GM19452 (cell line): ENCODE results near the gene SLC39A6.
"Not testable (repeated sequence)": the region's sequence is repeated elsewhere in the genome, so short reads cannot be mapped to it uniquely, and the experiment has no call there.

Experiments
- ATAC-seq: cut with Tn5 transposase; IDR thresholded peaks from one replicate; pipeline ENCODE4 v1.9.1; 2021; ENCODE audit not compliant: unreplicated experiment

The SLC39A6 gene

GRCh38 chr18:36129300-36130038 lies at the start of gene SLC39A6, which contains the start of gene ELP2:
TSS of gene SLC39A6 (minus strand) at chr18:36129340. CDS start at chr18:36127007, 2,333 bp downstream.
TSS of gene ELP2 (plus strand) at chr18:36129899. CDS start at chr18:36129934, 35 bp downstream.
- peak; percentile 93 for ATAC-seq

GRCh38 chr18:36177913-36178312 lies 48.8 kb upstream of the SLC39A6 start:
- no peak for ATAC-seq

- no peak for ATAC-seq
These were observed 47.6 kb upstream of the SLC39A6 start for GRCh38 chr18:36176711-36177110.

GRCh38 chr18:36176177-36176584 lies 47.0 kb upstream of the SLC39A6 start:
- no peak for ATAC-seq

GRCh38 chr18:36175481-36175880 lies 46.3 kb upstream of the SLC39A6 start:
- ATAC-seq: no peak

GRCh38 chr18:36169938-36170337 lies 40.8 kb upstream of the SLC39A6 start:
- no peak for ATAC-seq

- not testable (repeated sequence) for ATAC-seq
These were observed 39.2 kb upstream of the SLC39A6 start for GRCh38 chr18:36168296-36168695.

- no peak for ATAC-seq
These were observed 38.6 kb upstream of the SLC39A6 start for GRCh38 chr18:36167692-36168218.

GRCh38 chr18:36162981-36163380 lies 33.8 kb upstream of the SLC39A6 start:
- ATAC-seq: no peak

- no peak for ATAC-seq
These were observed 31.8 kb upstream of the SLC39A6 start for GRCh38 chr18:36160959-36161371.

- no peak for ATAC-seq
These were observed 29.2 kb upstream of the SLC39A6 start for GRCh38 chr18:36158266-36158867.

- no peak for ATAC-seq
These were observed 28.3 kb upstream of the SLC39A6 start for GRCh38 chr18:36157441-36157840.

- ATAC-seq: no peak
These were observed 27.0 kb upstream of the SLC39A6 start for GRCh38 chr18:36155851-36156757.

GRCh38 chr18:36153771-36154170 lies 24.6 kb upstream of the SLC39A6 start:
- ATAC-seq: no peak

- ATAC-seq: no peak
These were observed 24.1 kb upstream of the SLC39A6 start for GRCh38 chr18:36153203-36153602.

- ATAC-seq: no peak
These were observed 23.6 kb upstream of the SLC39A6 start for GRCh38 chr18:36152781-36153180.

- ATAC-seq: peak; percentile 93
These were observed 20.6 kb upstream of the SLC39A6 start for GRCh38 chr18:36149514-36150289.

- ATAC-seq: no peak
These were observed 14.3 kb upstream of the SLC39A6 start for GRCh38 chr18:36143391-36143790.

- no peak for ATAC-seq
These were observed 13.6 kb upstream of the SLC39A6 start for GRCh38 chr18:36142751-36143150.

- ATAC-seq: no peak
These were observed 12.4 kb upstream of the SLC39A6 start for GRCh38 chr18:36141576-36141975.
